GM21619 (cell line): ENCODE results near the gene NCAM1.
"Not testable (repeated sequence)": the region's sequence is repeated elsewhere in the genome, so short reads cannot be mapped to it uniquely, and the experiment has no call there.

Experiments
- ATAC-seq: cut with Tn5 transposase; IDR thresholded peaks from one replicate; pipeline ENCODE4 v1.9.1; 2021; ENCODE audit not compliant: unreplicated experiment

The NCAM1 gene

DNA sequence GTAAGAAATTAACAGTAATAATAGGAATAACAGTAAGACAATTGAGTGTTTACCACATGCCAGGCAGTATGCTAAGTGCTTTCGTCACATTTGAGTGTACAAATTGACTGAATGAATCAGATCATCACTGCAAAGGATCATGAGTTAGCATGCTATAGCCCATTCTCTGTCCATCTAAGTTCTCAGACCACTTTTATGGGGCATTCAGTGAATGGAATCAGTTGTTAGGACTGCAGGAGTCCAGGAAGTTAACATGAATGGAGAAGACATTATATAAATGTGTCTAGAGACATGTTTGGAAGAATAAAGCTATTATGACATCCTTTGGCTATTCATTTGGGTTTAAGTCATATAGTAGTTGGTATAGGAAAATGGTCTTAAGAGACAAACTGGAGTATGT lies 59.9 kb downstream of the NCAM1 start:
- ATAC-seq, result no peak

DNA sequence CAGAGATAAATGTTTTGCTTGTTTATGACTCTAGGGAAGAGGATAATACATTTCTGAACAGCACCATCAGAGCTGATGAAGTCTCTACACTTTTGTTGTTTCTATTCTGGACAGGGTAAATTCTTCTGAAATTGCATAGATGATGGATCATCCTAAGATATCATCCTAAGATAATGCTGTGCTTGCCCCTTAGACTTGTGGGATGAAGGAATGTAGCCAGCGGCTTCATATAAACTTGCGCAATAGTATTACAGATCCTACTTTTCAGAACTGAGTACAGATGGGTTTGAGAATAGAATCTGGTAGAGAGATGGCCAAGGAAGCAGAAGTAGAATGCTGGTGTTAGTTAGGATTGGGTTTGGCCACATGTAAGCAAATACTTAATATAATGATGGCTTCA lies 61.0 kb downstream of the NCAM1 start:
- no peak for ATAC-seq

DNA sequence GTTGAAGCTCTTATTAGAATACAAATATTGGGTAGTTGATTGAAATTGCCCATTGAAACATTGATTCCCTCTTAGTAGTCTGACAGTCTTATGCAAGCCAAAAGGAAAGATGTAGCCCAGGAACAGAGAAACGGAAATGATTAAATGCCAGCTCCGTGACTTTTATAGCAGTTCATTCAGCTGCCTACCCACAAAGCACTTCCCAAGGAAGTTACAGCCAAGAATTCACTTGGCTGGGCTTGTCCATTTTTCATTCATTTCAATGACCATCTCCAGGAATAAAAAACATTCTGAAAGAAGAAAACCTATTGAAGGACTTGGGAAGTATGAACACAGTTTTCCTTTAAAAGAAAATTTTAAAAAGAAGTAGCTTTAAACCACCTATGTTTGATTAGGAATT lies 62.0 kb downstream of the NCAM1 start:
- no peak for ATAC-seq

DNA sequence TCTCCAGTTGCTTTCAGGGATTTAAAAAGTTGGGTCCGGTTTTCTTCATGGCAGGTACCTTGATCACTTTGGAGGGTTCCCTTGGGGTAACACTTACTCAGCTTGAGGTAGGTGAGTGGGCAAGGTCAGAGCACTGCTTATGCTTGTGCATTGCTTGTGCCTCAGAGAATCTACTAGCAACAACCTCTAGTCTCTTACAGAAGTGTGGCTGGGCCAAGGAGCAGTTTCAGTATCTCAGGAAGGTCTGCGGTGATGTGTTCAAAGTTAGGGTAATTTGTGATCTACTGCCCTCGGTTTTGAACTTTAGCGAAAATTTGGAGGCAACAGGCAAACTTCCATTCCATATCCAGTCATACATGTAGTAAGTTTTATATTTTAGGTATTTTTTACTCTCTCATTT lies 62.8 kb downstream of the NCAM1 start:
- ATAC-seq, result no peak

DNA sequence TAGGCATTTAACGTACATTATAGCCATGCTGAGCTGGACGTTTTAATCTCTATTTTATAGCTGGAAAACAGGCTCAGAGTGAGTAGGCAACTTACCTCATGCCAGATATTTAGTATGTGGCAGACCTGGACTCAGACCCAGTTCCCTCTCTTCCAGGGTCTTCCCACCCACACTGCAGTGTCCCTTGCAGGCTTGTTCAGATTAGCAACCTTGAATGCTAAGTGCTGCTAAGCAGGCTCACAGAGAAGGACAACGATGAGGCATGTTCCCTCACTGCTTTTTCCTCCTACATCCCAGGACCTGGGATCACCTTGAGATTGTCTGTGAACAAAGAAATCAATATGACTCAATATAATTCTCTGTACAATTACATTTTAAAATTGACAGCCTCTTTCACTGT lies 65.6 kb downstream of the NCAM1 start:
- no peak for ATAC-seq

DNA sequence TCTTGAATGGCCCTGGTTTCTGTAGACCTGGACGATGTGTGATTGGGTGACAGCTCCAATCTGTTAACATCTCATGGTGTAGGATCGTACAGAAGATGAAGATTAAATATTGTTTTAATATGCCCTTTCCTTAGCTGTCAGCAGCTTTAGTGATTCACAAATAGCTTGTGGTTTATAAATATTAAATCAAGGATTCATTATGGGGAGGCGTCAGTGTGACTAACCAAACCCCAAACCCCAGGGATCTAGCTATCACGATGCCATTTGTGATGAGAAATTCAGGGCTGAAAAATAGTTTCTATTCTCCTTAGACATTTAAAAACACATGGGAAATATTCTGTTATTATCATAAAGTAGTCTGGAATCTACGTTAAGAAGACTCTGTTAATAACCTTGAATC lies 73.4 kb downstream of the NCAM1 start:
- ATAC-seq, result no peak

DNA sequence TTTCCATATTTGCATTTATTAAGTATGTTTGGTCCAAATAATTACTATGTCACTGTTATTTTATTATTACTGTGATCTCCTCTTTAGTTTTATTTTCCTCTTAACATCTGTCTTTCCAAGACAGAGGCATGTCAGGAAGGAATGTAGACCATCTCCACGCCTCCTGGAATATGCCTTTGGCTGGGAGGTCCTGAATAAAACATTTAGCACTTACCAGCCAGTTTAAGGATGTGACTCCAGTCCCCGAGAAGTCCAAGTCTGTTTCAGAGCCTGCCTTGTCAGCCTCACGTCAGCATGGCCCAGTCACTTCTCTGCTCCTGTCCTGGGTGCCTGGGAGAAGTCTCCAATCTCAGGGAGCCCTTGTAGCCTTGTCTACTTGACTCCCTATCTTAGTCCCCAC lies 74.5 kb downstream of the NCAM1 start:
- no peak for ATAC-seq

DNA sequence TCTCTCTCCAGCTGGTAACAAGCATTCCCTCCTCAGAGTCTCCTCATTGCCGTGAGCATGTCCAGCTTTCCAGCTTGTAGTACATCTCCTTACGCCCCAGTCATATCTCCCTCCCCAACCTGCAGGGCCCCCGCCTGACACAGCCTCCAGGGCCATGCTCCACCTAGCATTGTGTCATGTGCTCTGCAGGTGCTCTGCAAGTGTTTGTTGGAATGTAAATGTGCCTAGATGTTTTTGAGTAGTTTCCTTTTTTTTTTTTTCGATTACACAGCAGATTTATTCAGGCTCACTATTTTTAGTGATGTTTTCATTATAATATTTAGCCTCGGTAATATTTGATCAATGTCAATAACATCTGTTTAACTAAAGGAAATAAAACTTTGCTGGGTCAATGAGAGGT lies 82.5 kb downstream of the NCAM1 start:
- ATAC-seq, result no peak

DNA sequence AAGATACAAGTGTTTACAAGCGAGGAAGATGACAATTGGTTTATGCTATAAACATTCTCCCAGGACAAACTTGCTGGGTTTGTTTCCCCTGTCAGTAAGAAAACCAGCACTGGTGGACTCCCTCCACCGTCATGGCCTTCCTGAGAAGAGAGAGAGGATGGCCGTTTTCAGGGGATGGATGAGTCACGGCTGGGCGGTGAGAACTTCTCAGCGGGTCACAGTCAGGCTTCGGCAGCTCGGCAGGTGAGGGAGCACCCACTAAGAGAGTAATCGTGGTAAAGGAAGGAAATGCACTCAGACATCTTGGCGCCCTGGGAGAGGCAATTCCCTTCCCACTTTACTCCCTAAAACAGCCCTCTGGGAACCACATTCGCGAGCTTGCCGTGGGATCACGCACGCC lies 83.9 kb downstream of the NCAM1 start:
- no peak for ATAC-seq

DNA sequence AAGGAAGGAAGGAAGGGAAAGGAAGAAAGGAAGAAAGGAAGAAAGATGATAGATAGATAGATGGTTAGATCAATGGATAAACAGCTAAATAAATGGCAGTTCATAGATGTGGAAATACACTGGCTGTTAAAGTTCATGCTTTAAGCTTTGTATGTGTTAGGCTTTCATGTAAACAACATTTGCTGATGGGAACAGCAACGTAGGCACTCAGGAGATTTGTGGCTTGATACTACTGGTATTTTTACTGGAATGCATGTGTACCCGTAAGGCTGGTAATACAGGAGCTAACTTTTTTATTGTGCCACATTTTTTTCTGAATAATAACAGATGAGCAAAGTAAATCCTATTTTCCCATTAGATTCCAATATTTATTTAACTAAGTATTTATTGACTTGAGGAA lies 85.6 kb downstream of the NCAM1 start:
- ATAC-seq, result no peak

DNA sequence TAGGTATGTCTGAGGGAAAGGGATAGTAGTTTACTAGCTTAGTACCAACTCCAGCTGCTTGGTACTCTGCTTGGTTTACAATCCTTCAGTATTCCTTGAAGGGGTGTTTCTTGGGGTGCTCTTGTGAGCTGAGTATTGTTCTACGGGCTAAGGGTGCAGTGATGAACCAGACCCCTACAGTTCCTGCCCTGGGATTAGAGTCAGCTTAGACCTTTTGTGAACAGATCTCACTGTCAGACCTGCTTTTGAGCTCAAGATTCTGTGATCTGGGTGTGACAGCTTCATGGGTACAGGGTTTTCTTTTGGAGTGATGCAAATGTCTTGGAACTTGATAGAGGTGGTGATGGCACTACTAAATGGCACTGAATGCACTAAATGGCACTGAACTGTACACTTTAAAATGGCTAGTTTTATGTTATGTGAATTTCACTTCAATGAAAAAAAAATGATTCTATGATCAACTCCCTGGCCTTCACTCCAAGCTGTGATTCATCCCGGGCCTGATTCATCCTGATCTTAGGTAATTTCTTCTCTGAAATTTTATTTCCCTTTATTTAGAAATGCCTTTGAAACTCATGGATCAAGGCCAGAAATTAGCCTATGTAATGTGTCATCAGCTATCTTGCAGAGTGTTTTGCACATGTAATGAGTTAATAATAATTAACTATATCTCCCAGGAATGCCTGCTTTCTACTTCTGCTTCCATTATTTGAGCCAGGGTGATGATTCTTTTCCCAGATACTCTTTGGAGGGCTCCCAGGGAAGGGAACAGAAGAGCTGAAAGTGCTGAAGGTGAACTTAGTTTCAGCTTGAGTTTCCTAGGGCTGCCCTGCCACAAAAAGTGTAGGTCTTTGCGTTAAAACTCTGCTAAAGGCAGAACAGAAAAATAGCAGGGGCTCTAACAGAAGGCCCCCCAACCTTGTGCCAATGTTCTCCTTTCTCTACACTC lies 87.9 kb downstream of the NCAM1 start:
- no peak for ATAC-seq

DNA sequence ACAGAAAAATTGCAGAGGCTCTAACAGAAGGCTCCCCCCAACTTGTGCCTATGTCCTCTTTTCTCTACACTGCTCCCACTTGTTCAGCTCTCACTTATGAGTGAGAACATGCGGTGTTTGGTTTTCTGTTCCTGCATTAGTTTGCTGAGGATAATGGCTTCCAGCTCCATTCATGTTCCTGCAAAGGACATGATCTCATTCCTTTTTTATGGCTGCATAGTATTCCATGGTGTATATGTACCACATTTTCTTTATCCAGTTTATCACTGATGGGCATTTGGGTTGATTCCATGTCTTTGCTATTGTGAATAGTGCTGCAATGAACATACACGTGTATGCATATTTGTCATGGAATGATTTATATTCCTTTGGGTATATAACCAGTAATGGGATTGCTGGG lies 91.8 kb downstream of the NCAM1 start:
- not testable (repeated sequence) for ATAC-seq

DNA sequence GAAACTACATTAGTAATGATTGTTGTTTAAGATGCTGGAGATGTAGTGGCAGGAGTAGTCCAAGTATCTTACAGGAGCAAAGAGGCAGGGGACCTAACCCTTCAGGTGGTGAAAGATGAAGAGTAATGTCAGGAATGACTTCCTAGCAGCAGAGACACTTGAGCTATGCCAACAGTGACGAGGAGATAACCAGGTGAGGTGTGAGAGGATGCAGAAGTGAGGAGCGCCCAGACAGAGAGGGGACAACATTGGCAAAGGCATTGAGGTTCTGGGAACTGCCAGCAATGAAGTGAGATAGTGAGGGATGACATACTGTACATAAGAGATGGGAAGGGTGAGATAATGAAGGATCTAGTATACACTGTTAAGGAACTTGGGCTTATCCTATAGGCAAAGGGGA lies 95.8 kb downstream of the NCAM1 start:
- no peak for ATAC-seq

DNA sequence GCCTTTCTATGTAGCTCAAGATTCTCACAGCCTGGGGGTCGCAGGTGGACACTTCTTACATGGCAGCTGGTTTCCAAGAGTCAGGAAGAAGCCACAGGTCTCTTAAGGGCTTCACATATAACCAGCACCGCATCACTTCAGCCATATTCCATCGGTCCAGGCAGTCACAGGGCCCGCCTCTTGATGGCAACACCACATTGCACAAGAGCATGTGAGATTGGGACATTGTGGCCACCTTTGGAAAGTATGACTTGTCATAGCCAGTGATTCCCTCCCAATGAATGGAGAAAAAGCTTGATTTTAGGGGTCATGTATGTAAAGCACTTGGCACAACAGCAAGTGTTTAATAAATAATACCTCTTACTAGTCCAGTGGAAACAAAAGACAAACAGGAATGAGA lies 98.3 kb downstream of the NCAM1 start:
- no peak for ATAC-seq

DNA sequence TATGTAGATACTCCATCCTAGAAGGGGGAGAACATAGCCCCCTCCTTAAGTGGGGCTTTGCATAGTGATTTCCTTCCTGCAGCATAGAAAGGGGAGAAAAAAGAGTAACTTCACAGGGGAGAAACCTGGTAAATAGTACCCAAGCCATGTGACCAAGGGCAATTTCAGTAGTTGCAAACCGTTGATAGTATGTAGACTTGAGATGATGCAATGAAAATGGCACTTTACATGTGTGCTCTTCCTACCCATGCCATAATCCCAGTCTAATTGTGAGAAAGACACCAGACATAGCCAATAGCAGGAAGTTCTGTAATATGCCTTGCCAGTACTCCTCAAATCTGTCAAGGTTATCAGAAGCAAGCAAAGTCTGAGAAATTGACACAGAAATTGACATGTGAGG lies 104.1 kb downstream of the NCAM1 start:
- no peak for ATAC-seq

DNA sequence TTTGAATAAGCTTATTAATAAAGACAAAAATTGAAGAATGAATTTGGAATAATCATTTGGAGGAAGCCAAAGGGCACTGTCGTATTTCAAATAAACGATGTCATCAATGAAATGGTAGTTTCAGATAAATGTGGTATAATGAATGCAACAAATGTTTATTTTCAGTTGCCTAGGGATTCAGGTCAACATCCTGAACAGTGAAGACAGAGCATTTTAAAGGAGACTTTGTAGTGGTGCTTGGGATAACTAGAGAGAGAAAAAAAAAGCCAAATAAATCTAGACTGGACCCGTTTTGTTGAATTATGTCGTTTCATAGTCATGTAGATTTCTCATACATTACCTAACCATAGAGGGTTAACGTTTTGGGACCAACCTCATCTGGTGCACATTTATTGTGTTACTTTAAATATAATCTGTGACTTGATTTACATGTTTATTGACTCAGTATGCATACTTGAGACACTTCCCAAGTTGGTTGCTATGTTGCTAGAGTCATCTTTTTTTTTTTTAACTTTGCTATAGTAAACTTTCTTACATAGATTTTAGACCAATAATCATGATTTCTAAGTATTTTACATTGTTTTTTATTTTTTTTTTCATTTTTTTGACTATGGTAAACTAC lies 111.1 kb downstream of the NCAM1 start:
- ATAC-seq, result no peak

DNA sequence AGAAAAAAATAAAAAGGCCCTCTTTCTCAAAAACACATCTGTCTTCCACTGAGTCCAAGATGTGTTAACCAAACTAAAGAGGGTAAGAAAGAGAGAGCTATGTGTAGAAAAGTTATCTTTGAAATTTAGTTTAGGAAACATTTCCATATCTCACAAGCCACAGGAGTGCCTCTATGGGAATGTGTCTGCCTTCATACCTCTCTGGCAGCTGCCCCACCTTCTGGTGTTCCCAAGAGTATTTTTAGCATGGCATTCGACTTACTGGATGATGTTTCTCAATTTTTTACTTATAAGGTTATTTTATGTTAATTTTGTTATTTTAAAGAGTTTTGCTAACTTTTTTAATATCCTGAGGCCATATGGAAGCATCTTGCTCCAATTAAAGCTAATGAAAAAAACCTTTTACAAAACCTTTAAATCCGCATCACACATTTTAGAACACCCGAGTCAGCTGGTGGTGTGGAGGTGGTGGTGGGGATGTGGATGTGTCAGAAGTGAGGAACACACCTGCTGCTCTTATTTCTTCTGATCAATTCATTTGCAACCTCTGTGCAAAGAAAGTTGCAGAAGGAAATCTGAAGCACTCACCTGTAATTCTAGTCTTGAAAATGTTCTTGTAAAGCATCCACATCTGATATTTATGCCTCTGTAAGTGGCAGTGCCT lies 112.2 kb downstream of the NCAM1 start:
- no peak for ATAC-seq

DNA sequence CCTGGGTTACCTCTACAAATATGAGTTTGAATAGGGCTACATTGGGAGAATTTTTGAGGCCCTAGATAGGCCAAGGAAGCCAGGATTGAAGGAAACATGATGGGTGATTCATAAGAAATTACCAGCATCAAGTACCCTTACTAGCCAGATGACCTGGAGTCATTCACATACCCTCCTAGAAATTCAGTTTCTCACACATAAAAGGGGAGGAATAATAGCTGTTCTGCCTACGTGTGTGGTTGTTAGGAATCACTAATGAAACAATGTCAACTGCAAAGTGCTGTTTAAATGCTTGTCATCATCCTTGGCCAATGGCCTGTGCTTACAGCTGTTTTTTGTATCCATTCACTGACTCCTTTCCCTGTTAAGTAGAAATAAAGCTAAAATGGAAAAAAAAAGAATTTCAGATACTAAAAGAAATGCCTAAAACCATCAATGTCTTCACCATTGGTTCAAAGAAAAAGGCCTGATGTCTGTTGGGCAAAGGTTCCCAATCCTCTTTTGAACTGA lies 114.4 kb downstream of the NCAM1 start:
- ATAC-seq, result no peak

DNA sequence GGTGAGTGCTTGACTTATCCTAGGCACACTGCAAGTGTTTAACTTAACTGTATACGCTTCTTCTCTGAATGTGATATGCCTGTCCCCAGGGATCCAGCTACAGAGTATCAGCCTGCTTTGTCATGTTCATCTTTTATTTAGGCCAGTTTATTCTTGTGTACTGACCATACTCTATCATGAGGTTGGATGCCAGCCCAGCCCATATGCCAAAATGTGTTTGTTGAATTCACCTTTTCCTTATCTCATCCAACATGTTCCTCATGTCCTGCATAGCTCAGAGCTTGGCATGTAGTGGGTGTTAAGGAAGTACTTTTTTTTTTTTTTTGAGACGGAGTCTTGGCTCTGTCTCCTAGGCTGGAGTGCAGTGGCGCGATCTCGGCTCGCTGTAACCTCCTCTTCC lies 116.2 kb downstream of the NCAM1 start:
- no peak for ATAC-seq

DNA sequence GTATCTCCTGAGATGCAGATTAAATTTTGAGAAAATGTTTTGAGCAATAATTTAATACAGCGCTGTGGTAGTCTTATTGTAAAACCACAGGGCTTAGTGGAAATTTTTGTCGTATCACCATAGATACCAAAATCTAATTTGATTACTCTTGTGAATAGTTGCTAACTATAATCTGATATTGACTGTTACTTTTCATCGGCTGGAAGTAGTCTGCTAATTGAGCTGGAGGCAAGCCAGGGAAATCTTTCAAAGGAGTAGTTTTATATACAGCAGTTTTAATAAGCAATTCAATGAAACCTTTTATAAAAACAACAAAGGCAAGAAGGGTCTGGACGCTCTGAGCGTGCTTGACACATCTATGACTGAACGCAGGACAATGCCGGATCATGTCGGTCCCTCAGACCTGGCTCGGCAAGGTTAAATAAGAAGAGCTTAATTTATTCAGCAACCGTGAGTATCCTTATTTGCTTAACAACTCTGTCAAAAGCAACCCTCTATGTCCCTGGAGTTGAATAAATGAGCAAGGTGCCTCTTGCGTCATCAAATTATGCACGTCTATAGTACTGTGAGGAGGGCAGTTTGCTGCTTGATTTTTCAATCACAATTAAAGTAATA lies 121.2 kb downstream of the NCAM1 start:
- no peak for ATAC-seq

DNA sequence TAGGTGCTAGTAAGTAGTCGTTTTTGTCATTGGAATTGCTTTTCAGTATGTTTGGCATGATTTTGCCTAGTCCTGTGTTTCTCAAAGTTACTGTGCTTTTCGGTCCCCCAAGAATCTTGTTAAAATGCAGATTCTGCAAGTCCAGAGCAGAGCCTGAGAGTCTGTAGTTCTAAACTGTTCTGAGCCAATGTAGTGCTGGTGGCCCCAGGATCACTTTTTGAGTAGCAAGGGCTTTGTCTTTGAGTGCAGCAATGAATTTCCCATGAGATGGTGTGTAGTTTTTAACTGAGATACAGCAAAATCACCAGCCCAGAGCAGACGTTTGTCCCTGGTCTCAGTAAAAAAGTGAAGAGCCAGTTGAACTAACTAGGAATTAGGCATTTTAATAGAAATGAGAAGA lies 122.4 kb downstream of the NCAM1 start:
- ATAC-seq, result no peak
